ENCODE results near the gene TTLL11.

GRCh38 chr9:121811140-121811539 lies 282.0 kb downstream of the TTLL11 start:
- TF ChIP-seq GATA2 (IDR thresholded peaks at IDR 0.05; ENCODE audit: low read depth, low read length) (no peak), GATA3 (IDR thresholded peaks at IDR 0.05; ENCODE audit: low read depth, low read length) (no peak)

All from SH-SY5Y (cell line).